NCI-H1092 (cell line): Measurements from ENCODE around the gene LNX2.

Experiments used
- DNase-seq: peaks from one replicate; lab custom pipeline; 2025; lab: John Stamatoyannopoulos, UW

The LNX2 gene

DNA sequence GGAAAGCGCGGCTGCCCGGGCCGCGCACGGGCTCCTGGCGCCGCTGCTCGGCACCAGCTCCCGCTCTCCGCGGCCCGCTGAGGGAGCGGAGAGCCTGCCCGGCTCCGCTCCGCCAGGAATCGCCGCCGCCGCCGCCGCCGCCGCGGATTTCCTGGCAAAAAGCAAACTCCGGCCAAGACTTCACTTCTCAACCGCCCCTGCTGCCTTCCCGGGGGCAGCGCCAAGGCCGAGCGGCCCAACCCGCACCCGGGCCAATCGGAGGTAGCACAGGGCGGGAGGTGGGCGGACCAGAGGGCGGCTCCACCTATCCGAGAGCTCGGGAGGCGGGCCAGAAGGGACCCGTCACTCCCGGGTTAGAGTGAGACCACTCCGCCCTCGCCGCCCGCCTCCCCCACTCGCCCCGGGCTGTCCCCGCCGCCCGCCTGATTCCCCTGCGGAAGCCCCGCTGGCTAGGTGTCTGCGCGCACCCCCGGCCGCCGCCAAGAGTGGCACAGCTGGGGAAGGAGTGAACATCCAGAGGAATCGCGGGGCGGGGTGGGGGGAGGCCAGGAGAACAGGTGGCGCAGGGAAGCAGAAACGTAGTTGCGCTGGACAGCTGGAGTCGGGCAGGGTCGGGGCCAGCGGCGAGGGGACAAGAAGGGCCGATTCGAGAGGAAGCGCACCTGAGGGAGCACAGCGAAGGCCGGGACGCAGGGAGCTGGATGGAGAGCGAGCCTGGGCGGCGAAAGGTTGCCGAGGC, at the start of gene LNX2:
LNX2 (minus strand) TSS at position 153 of the 739 bp plus-strand sequence. CDS start 38,826 bp downstream, outside the sequence.
- peak; percentile 97 for DNase-seq

- no peak for DNase-seq
Measured at GRCh38 chr13:27667946-27668345, 47.6 kb upstream of the LNX2 start.

GRCh38 chr13:27666951-27667350, 46.6 kb upstream of the LNX2 start:
- no peak for DNase-seq

DNA sequence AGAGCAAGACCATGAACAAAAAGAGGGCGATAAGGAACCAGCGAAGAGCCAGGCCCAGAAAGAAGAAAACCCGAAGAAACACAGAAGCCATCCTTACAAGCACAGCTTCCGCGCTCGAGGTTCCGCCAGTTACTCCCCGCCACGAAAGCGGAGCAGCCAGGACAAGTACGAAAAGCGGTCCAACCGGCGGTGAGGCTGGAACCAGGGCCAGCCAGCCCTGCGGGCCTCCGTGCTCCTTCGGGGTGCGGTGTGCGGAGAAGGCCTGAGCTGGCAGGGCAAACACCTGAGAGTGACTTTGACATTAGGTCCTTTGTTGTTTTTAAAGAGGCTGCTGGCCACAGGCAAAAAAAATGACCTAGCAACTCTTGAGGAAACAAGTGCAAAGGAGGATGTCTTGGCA, 45.4 kb upstream of the LNX2 start:
- no peak for DNase-seq

- DNase-seq, result no peak
Measured at GRCh38 chr13:27665333-27665732, 45.0 kb upstream of the LNX2 start.

DNA sequence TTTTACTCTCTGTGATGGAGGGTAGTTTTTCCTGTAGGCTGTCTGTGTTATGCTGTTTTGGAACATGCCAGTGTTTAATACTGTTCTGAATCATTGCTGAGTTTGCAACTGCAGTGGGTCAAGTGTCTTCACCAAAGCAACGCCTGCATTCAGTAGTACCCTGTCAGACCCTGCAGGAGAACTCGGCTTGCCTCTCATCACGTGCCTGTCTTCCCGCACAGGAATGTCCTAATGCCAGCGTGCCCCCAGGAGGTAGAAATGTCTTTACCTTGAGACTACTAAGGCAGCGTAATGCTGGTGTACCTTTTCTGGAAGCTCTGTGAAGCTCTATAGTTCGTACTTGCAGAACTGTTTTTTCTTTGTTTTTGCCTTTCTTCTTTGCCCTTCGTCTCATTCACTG, 43.6 kb upstream of the LNX2 start:
- no peak for DNase-seq

DNA sequence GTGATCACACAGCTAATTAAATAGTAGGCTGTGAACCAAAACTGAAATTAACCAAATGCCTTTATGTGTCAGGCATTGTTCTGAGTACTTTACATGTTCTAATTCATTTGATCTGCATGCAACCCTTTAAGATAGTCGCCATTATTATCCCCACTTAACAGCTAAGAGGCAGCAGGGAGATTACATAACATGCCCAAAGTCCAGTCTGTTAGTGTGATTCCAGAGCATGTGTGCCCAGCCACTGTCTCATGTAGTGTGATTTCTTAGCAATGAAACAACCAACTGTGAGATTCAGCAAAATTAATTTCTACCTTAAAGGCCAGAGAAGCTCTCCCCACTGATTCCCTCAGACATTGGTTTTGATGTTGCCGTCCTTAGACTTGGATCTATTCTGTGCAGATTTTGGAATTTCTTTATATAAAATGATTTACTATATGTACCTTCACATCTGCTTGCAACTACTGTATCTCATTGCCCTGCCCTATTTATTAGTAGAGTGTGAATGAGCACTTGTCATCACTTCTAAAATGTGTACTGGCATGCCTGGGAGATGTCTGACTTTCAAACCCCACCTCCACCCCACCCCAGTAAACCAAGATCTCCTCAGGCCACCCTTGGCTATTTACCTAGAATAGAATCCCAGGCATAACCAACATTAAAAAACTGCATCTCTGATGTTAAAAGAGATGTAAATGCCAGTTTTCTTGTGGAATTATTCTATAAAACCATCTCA, 42.6 kb upstream of the LNX2 start:
- DNase-seq, result no peak

DNA sequence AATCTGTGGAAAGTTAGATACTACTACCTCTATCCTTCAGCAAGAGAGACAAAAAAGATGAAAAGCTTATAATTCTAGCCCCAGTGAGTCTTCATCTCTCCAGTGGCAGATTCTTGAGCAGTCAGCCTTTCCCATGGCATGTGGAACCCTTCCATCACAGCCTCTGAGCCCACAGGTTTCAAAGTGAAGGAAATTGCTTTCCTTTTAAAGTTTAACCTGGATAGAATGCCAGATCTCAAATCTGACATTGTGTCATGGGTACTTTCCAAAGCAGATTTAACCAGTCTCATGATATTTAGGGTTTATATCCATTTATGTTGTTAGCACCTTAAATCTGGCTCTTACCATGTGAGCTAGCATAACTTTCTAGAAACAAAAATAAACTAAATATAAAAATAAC, 40.7 kb upstream of the LNX2 start:
- no peak for DNase-seq

DNA sequence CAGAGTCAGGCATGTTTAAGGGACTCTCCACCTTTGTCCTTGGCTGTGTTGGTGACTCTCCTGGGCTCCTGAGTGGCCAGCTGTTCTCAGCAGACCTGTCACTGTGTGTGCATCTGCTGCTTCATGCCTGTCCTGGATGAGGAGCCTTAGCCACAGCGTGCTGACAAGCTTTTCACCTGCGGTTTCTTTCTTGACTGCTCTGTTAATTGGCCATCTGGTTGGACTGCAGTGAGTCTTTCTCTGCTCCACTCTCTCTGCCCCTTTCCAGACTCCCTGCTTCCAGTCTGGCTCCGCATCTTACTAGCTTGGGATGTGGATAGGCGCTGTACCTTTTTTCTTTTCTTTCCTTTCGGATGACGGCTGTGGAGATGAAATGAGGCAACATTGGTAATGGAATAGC, 40.2 kb upstream of the LNX2 start:
- DNase-seq, result no peak

DNA sequence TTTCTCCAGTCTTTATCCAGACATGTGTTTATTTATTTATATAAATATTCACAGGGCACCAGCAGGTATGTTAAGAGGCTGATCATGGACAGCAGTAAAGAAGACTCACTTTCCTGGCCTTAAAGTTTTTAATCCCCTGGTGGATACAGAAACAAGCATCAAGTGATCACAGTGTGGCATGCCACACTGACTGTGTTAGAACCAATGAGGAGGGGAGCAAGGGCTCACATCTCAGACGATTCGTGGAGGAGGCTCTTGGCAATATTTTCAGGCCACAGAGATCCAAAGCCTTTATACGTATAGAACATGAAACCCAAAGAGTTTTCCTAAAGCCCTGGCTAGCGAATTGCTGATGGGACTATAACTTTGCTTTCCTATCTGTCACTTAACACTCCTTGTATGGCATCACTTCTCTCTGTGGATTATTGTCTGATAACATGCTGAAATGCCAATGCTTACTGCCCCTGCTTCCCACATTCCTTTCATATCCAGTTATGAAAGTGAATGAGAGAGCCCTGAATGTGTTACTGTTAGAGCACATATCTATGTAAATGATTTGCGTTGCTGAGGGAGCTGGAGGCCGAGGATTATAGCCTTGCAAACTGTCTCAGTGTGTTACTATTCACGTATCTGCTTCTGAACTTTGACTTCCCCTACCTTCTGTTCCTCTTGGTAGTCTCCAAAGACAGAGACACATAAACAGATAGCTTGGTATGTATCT, 39.0 kb upstream of the LNX2 start:
- no peak for DNase-seq

DNA sequence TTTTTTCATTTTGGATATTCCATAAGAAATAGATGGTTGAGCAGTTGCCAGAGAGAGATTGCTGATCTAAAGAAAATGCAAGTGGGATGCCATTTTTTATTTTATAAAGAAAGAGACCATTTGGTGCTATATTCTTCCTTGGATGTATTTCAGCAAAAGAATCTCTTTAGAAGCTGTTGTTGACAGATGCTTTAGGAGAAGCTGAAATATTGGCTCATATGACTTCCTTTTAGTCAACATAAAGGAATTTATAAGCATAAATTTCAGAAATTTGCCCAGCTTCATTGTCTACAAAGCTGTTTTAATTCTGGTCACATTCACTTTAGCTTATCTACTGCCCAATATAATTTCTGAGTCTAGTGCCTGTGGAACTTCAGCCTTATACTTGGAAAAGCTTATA, 38.2 kb upstream of the LNX2 start:
- DNase-seq, result no peak

- no peak for DNase-seq
Measured at GRCh38 chr13:27657724-27658123, 37.4 kb upstream of the LNX2 start.

- no peak for DNase-seq
Measured at GRCh38 chr13:27654816-27655215, 34.5 kb upstream of the LNX2 start.

DNA sequence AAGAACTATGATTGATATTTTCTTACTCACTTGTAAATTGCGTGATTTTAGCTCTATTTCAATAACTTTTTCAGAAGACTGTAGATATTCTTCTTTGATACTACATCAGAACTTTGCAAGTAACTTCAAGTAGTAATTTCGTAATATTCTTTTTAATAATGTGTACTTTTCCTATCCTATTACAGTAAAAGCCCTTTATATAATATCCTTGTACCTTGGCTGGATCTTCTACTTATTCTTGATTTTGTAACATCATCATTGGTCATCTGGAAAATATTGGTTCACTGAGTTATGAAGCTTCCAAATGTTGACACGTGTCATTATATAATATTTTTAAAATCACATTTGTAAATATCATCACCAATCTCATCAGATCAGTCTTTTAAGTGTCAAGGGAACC, 33.7 kb upstream of the LNX2 start:
- DNase-seq, result no peak

DNA sequence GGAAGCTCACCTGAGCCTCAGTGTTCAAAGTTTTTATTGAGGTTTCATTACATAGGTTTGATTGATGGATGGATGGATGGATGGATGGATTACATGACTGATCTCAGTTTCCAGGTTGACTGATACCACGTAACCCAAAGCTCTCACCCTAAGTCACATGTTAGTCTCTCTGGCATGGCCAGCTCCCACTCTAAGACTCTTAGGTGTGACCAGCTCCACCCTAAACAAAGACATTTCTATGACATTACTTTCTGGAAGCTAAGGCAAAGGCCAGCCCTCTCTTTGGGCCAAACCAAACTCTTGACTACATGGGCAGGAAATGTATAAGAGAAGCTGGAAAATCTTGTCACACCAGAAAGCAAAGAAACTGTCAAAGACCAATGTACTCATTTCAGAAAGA, 30.0 kb upstream of the LNX2 start:
- no peak for DNase-seq

DNA sequence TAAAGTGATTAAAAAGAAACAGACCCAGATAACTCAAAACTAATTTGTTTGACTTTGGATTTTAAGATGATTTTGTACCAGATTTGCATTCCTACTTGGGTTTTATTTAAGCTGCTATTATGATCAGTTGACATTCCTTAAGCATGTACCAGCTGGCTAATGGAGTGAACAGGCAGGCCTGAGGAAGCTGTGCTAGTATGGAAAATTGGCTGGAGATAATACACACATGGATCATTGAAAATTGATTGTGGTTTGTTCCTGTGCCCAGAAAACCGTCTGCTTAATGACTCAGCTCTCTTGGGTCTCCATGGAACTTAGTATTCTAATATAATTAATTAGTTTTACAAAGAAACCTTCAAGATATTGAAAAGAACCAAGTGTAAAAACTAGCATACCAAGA, 24.0 kb upstream of the LNX2 start:
- no peak for DNase-seq

- no peak for DNase-seq
Measured at GRCh38 chr13:27643334-27644132, 23.2 kb upstream of the LNX2 start.

GRCh38 chr13:27641711-27642502, 21.6 kb upstream of the LNX2 start:
- DNase-seq, result no peak

- no peak for DNase-seq
Measured at GRCh38 chr13:27639186-27639585, 18.9 kb upstream of the LNX2 start.

DNA sequence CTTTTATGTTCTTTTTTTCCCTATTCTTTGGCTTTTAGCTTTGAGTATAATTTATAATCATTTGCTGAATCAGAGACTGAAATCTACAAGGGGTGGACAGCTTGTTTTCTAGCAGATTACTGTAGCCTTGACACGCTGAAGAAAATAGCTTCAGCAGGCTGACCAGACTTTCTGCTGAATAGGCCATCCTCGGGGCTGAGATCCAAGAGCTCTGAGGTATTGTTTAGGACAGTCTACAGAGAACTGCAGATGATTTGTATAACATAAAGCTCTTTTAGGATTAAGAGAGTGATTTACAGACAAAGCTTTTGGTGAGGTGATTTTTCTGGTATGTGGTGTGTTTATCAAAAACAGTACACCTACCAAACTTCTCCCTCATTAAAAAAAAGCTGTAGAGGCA, 18.2 kb upstream of the LNX2 start:
- DNase-seq, result no peak

DNA sequence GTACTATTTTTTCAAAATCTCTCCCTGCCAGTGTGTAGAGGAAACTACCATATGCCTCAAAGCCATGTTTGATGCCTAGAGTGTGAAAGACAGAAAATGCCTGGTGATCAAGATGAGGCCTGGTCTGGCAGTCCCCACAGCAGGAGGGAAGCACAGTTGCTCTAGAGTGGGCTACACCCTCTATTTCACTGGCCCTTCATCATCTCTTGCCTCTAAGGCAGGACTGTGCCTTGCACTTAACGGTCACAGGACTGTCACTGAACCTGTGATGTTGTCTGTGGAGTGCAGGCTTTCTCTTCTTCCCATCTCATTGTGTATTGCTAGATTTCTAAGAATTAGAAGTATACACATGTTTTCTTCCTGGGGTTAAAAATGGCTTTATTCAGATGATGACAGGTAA, 17.7 kb upstream of the LNX2 start:
- DNase-seq, result no peak

DNA sequence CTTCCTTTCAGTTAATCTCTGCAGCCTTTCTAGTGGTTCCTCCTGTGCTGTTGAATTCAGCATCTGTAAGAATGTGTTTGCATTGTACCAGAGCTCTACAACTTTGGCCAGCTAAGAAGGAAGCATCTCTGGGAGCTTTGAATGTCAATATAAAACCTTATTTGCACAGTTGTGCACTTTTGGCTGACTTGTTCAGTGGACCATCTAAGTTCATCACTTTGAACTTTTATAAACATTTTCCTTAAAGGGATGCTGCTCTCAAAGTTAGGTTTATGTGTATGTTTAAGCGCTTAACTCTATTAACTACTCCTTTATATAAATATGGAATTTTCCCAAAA, 16.9 kb upstream of the LNX2 start:
- DNase-seq, result no peak
